ENCODE data around the gene DUXA. TPM values are rescaled to one million over a fixed set of nuclear protein-coding genes. Genes with fewer than 3 reads are reported as not detected.
"Not testable (repeated sequence)": the region's sequence is repeated elsewhere in the genome, so short reads cannot be mapped to it uniquely, and the experiment has no call there.

DUXA gene
- not detected for total RNA-seq

GRCh38 chr19:57167385-57167784 lies at the start of gene DUXA:
Gene DUXA, minus strand, starts transcription at chr19:57167485. Its CDS starts 42 bp downstream, at chr19:57167443.
- no peak within 1 kb of the TSS for H3K27ac ChIP-seq
- no peaks in the 10 kb centered on the region for H3K9me3 ChIP-seq
- H3K4me1 ChIP-seq, result peaks cover 0 to 2% (median 0%) of the 10 kb centered on the region in 4 donors
- in situ Hi-C loops (cut with MboI; ENCODE audit: low pct_ligation_motif_present in 1 of 4, low pct_unique_long_range_greater_than_20kb in 1 of 4, low sequenced_read_pairs in 3 of 4), result no loop called here
- intact Hi-C loops (cut with DNase I; ENCODE audit: low total_unique reads), result no loop called here
- 81% methylated on average over 4 to 6 of the region's 6 CpGs for WGBS, 2 donors (ENCODE audit: low coverage in 1 of 2)
- H3K36me3 ChIP-seq, result no peaks in the 10 kb centered on the region
- H3K4me3 ChIP-seq, result no peak within 1 kb of the TSS
- TF ChIP-seq, protein P1, sequence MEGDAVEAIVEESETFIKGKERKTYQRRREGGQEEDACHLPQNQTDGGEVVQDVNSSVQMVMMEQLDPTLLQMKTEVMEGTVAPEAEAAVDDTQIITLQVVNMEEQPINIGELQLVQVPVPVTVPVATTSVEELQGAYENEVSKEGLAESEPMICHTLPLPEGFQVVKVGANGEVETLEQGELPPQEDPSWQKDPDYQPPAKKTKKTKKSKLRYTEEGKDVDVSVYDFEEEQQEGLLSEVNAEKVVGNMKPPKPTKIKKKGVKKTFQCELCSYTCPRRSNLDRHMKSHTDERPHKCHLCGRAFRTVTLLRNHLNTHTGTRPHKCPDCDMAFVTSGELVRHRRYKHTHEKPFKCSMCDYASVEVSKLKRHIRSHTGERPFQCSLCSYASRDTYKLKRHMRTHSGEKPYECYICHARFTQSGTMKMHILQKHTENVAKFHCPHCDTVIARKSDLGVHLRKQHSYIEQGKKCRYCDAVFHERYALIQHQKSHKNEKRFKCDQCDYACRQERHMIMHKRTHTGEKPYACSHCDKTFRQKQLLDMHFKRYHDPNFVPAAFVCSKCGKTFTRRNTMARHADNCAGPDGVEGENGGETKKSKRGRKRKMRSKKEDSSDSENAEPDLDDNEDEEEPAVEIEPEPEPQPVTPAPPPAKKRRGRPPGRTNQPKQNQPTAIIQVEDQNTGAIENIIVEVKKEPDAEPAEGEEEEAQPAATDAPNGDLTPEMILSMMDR (IDR thresholded peaks at IDR 0.05), result no peak
- TF ChIP-seq POLR2AphosphoS5 (IDR thresholded peaks at IDR 0.05), result no peak
- no peak for TF ChIP-seq POLR2A (IDR thresholded peaks at IDR 0.05)
- TF ChIP-seq EP300 (IDR thresholded peaks at IDR 0.05; ENCODE audit: low read depth), result no peak
- H3K27me3 ChIP-seq, result no peaks in the 10 kb centered on the region
- DNase-seq, result no peak

DNA sequence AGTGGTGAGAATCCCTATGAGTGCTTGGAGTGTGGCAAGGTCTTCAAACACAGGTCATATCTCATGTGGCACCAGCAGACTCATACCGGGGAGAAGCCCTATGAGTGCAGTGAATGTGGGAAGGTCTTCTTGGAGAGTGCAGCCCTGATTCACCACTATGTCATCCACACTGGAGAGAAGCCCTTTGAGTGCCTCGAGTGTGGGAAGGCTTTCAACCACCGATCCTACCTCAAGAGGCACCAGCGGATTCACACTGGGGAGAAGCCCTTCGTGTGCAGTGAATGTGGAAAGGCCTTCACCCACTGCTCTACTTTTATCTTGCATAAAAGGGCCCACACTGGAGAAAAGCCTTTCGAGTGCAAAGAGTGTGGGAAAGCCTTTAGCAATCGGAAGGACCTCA lies 44.8 kb upstream of the DUXA start:
- peaks cover 0 to 76% (median 34%) of the 10 kb centered on the region in 4 donors for H3K36me3 ChIP-seq
- no peak for DNase-seq
- TF ChIP-seq, protein P1 (IDR thresholded peaks at IDR 0.05), result no peak
- TF ChIP-seq POLR2A (IDR thresholded peaks at IDR 0.05), result no peak
- no peak for TF ChIP-seq POLR2AphosphoS5 (IDR thresholded peaks at IDR 0.05)
- TF ChIP-seq EP300 (IDR thresholded peaks at IDR 0.05; ENCODE audit: low read depth), result no peak
- no peak overlapping the region for H3K4me3 ChIP-seq
- peaks cover 10 to 31% of the 10 kb centered on the region in 2 donors for H3K9me3 ChIP-seq
- intact Hi-C loops (cut with DNase I; ENCODE audit: low total_unique reads) (no loop called here), in situ Hi-C loops (cut with MboI; ENCODE audit: low pct_ligation_motif_present in 1 of 4, low pct_unique_long_range_greater_than_20kb in 1 of 4, low sequenced_read_pairs in 3 of 4) (no loop called here)
- H3K27me3 ChIP-seq, result no peaks in the 10 kb centered on the region
- 86 to 96% methylated on average over 5 to 7 of the region's 7 CpGs for WGBS, 2 donors (ENCODE audit: low coverage in 1 of 2)
- H3K27ac ChIP-seq, result no peak overlapping the region
- no peaks in the 10 kb centered on the region for H3K4me1 ChIP-seq

DNA sequence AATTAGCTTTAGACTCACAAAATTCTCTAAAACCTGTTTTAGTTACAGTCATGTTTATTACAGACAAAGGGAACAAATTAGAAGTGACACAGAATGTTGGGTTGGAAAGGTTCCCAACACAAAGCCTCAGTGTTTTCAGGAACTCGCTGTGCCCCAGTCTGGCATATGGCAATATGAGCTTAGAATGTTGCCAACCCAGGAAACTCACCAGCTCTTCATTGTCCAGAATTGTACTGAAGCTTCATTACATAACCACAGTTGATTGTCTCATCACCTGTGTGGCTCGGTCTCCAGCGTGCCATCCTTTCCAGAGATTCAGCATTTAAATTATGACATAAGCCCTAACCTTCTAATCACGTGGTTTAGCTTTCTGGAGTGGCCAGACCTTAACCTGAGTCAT lies 43.1 kb upstream of the DUXA start:
- no peaks in the 10 kb centered on the region for H3K4me1 ChIP-seq
- no peak overlapping the region for H3K27ac ChIP-seq
- in situ Hi-C loops (cut with MboI; ENCODE audit: low pct_ligation_motif_present in 1 of 4, low pct_unique_long_range_greater_than_20kb in 1 of 4, low sequenced_read_pairs in 3 of 4), result no loop called here
- 90 to 96% methylated on average over 3 to 4 of the region's 4 CpGs for WGBS, 2 donors (ENCODE audit: low coverage in 1 of 2)
- peaks cover 0 to 76% (median 38%) of the 10 kb centered on the region in 4 donors for H3K36me3 ChIP-seq
- peaks cover 10 to 34% of the 10 kb centered on the region in 2 donors for H3K9me3 ChIP-seq
- no peak overlapping the region for H3K4me3 ChIP-seq
- no peak for DNase-seq
- no peaks in the 10 kb centered on the region for H3K27me3 ChIP-seq
- TF ChIP-seq, protein P1 (IDR thresholded peaks at IDR 0.05), result no peak
- TF ChIP-seq POLR2AphosphoS5 (IDR thresholded peaks at IDR 0.05) (no peak), POLR2A (IDR thresholded peaks at IDR 0.05) (no peak)
- intact Hi-C loops (cut with DNase I; ENCODE audit: low total_unique reads), result no loop called here

GRCh38 chr19:57202160-57202559 lies 34.9 kb upstream of the DUXA start:
- TF ChIP-seq POLR2A (IDR thresholded peaks at IDR 0.05) (no peak), EP300 (IDR thresholded peaks at IDR 0.05; ENCODE audit: low read depth) (no peak), POLR2AphosphoS5 (IDR thresholded peaks at IDR 0.05) (no peak)
- TF ChIP-seq, protein P1 (IDR thresholded peaks at IDR 0.05), result no peak
- Histone ChIP-seq H3K4me3 (no peak overlapping the region), H3K36me3 (peaks cover 0 to 51% (median 15%) of the 10 kb centered on the region in 4 donors), H3K4me1 (no peaks in the 10 kb centered on the region), H3K27me3 (no peaks in the 10 kb centered on the region), H3K27ac (no peak overlapping the region), H3K9me3 (peaks cover 0 to 12% of the 10 kb centered on the region in 2 donors)
- intact Hi-C loops (cut with DNase I; ENCODE audit: low total_unique reads), result no loop called here
- 91 to 100% methylated on average over 1 to 5 of the region's 5 CpGs for WGBS, 2 donors (ENCODE audit: low coverage in 1 of 2)
- no peak for DNase-seq
- in situ Hi-C loops (cut with MboI; ENCODE audit: low pct_ligation_motif_present in 1 of 4, low pct_unique_long_range_greater_than_20kb in 1 of 4, low sequenced_read_pairs in 3 of 4), result no loop called here

- WGBS, 2 donors (ENCODE audit: low coverage in 1 of 2), result 97 to 100% methylated on average over 5 to 6 of the region's 6 CpGs
- DNase-seq; H3K4me3 ChIP-seq; H3K27me3 ChIP-seq; H3K27ac ChIP-seq; intact Hi-C loops (cut with DNase I; ENCODE audit: low total_unique reads); H3K4me1 ChIP-seq; H3K9me3 ChIP-seq; in situ Hi-C loops (cut with MboI; ENCODE audit: low pct_ligation_motif_present in 1 of 4, low pct_unique_long_range_greater_than_20kb in 1 of 4, low sequenced_read_pairs in 3 of 4): not testable (repeated sequence)
- peaks cover 0 to 52% (median 17%) of the 10 kb centered on the region in 4 donors for H3K36me3 ChIP-seq
Measured at GRCh38 chr19:57197874-57198273, 30.6 kb upstream of the DUXA start.

Data from transverse colon (tissue), 4 donors.